GM12872 (cell line): Measurements from ENCODE around the gene HAND2.

Experiments
- CTCF ChIP-seq: IDR thresholded peaks from 3 replicates; pipeline ENCODE4 v1.5.1; 2011; ENCODE audit warnings: low read depth, mild to moderate bottlenecking, low read length, moderate library complexity; ENCODE audit not compliant: insufficient read depth

The HAND2 gene

GRCh38 chr4:173571620-173572019 is 41.6 kb upstream of the HAND2 start:
- TF ChIP-seq CTCF = no peak

- no peak for TF ChIP-seq CTCF
Observed at GRCh38 chr4:173565281-173565680, 35.3 kb upstream of the HAND2 start.

- TF ChIP-seq CTCF = no peak
Observed at GRCh38 chr4:173564461-173564860, 34.4 kb upstream of the HAND2 start.

GRCh38 chr4:173560896-173561295 is 30.9 kb upstream of the HAND2 start:
- no peak for TF ChIP-seq CTCF

GRCh38 chr4:173556398-173557131 is 26.5 kb upstream of the HAND2 start:
- TF ChIP-seq CTCF = no peak

- no peak for TF ChIP-seq CTCF
Observed at GRCh38 chr4:173547889-173548288, 17.9 kb upstream of the HAND2 start.

GRCh38 chr4:173546776-173547175 is 16.7 kb upstream of the HAND2 start:
- no peak for TF ChIP-seq CTCF
